GM10248 (cell line): ENCODE measurements around the gene BEX4.
"Not testable (repeated sequence)": the region's sequence is repeated elsewhere in the genome, so short reads cannot be mapped to it uniquely, and the experiment has no call there.

Experiments used
- CTCF ChIA-PET: fragments of 300-600 bp; sonication (Branson Sonifier 250); formaldehyde crosslinking; extraction: SDS; loops from one replicate; lab custom pipeline; 2021; ENCODE audit warnings: antibody characterized with exemption; lab: Yijun Ruan, JAX
- POLR2A ChIA-PET: fragments of 350-650 bp; sonication (Branson Sonifier 250); formaldehyde crosslinking; extraction: SDS; loops from one replicate; lab custom pipeline; 2020; ENCODE audit warnings: antibody characterized with exemption; lab: Yijun Ruan, JAX
- DNase-seq: peaks from one replicate; pipeline ENCODE4 v3.0.0; 2012; ENCODE audit errors: extremely low spot score
- TF ChIP-seq, protein P1 (sequence below): IDR thresholded peaks from 2 replicates; pipeline ENCODE4 v1.5.1; 2012; ENCODE audit warnings: mild to moderate bottlenecking, low read depth; ENCODE audit errors: extremely low read depth, missing control alignments, control extremely low read depth

BEX4 gene

DNA sequence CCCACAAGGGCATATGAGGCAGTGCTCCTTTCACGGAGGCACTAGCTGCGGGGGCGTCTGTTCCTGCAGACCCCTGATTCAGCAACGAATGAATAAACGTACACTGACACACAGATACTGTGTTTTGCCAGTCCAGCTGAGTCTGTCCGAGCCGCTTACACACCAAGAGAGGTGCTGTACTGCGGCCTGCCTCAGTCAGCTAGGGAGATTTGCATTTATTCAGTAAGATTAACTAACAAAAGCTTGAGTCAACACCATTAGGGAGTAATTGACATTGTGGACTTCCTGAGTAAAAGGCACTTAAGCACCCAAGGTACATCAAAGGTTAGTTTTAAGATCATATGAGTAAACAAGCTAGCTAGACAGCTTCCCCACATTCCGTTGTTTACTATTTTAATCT, 31.0 kb upstream of the BEX4 start:
- CTCF ChIA-PET, result no interaction called here
- TF ChIP-seq, protein P1, sequence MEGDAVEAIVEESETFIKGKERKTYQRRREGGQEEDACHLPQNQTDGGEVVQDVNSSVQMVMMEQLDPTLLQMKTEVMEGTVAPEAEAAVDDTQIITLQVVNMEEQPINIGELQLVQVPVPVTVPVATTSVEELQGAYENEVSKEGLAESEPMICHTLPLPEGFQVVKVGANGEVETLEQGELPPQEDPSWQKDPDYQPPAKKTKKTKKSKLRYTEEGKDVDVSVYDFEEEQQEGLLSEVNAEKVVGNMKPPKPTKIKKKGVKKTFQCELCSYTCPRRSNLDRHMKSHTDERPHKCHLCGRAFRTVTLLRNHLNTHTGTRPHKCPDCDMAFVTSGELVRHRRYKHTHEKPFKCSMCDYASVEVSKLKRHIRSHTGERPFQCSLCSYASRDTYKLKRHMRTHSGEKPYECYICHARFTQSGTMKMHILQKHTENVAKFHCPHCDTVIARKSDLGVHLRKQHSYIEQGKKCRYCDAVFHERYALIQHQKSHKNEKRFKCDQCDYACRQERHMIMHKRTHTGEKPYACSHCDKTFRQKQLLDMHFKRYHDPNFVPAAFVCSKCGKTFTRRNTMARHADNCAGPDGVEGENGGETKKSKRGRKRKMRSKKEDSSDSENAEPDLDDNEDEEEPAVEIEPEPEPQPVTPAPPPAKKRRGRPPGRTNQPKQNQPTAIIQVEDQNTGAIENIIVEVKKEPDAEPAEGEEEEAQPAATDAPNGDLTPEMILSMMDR, result no peak
- POLR2A ChIA-PET, result no interaction called here
- DNase-seq, result no peak

- ChIA-PET POLR2A (no interaction called here), CTCF (interaction anchor here (1.0 kb wide), 1 partner anchor 236 kb away, joined by 4 read pairs; no protein-coding TSS in a partner anchor)
- no peak for DNase-seq
- TF ChIP-seq, protein P1, result no peak
Measured at GRCh38 chrX:103187953-103188475, 26.9 kb upstream of the BEX4 start.

GRCh38 chrX:103197721-103198306, 17.1 kb upstream of the BEX4 start:
- ChIA-PET POLR2A (no interaction called here), CTCF (no interaction called here)
- DNase-seq, result no peak
- TF ChIP-seq, protein P1, result no peak

DNA sequence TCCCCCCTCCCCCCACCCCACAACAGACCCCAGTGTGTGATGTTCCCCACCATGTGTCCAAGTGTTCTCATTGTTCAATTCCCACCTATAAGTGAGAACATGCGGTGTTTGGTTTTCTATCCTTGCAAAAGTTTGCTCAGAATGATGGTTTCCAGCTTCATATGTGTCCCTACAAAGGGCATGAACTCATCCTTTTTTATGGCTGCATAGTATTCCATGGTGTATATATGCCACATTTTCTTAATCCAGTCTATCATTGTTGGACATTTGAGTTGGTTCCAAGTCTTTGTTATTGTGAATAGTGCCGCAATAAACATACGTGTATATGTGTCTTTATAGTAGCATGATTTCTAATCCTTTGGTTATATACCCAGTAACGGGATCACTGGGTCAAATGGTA, 16.2 kb upstream of the BEX4 start:
- DNase-seq, POLR2A ChIA-PET, CTCF ChIA-PET: not testable (repeated sequence)

- DNase-seq, result no peak
- CTCF ChIA-PET, result interaction anchor here (1.3 kb wide), 1 partner anchor 10 kb away, joined by 6 read pairs; no protein-coding TSS in a partner anchor
- TF ChIP-seq, protein P1, result no peak
Measured at GRCh38 chrX:103201041-103201440, 13.9 kb upstream of the BEX4 start.

GRCh38 chrX:103210056-103210455, 4.9 kb upstream of the BEX4 start:
- ChIA-PET CTCF (interaction anchor here (1.4 to 3.3 kb wide), 6 partner anchors 8 to 263 kb away, joined by 4 to 18 read pairs (median 6); no protein-coding TSS in a partner anchor), POLR2A (no interaction called here)
- TF ChIP-seq, protein P1, result no peak
- no peak for DNase-seq

More at GRCh38 chrX:103201041-103201440, 13.9 kb upstream of the BEX4 start:
- POLR2A ChIA-PET, result no interaction called here
